ENCODE measurements around the gene LEF1. TPM values are rescaled to one million over a fixed set of nuclear protein-coding genes. Genes with fewer than 3 reads are reported as not detected.

LEF1 gene
- total and polyA plus RNA-seq, 9 of the 15 experiments (the other 6 are each of a cell fraction or from before 2014, with no cell fraction given): 15.1 to 81.1 (median 29.7) TPM

GRCh38 chr4:108007984-108008383 lies 160.7 kb downstream of the LEF1 start:
- POLR2A ChIA-PET: no interaction called here
- TF ChIP-seq TEAD2 (tag; IDR thresholded peaks at IDR 0.05): no peak
- no peak for TF ChIP-seq USF1 (CRISPR knock-in tag; IDR thresholded peaks at IDR 0.05)
- no peak for TF ChIP-seq BRF2 (IDR thresholded peaks at IDR 0.05; ENCODE audit: borderline replicate concordance, insufficient read depth, insufficient read length)
- TF ChIP-seq POLR2H (tag; IDR thresholded peaks at IDR 0.05; ENCODE audit: low read depth): no peak
- TF ChIP-seq RHOXF2B (CRISPR knock-in tag; conservative IDR thresholded peaks at IDR 0.05): no peak
- no peak for TF ChIP-seq TFAM (CRISPR knock-in tag; conservative IDR thresholded peaks at IDR 0.05)
- no peak for TF ChIP-seq KLF16 (IDR thresholded peaks at IDR 0.05)
- no peak for TF ChIP-seq KDM5B (IDR thresholded peaks at IDR 0.05; ENCODE audit: insufficient replicate concordance, low read depth, low read length)
- TF ChIP-seq BCLAF1 (IDR thresholded peaks at IDR 0.05; ENCODE audit: borderline replicate concordance in 1 of 2, control insufficient read depth in 1 of 2, low read depth in 2 of 2, low read length in 1 of 2): no peak
- no peak for TF ChIP-seq JUND (IDR thresholded peaks at IDR 0.05; ENCODE audit: borderline replicate concordance, low read depth, low read length)
- TF ChIP-seq JUND (tag; IDR thresholded peaks at IDR 0.05; ENCODE audit: borderline replicate concordance, low read depth, low read length): no peak
- no peak for TF ChIP-seq ZKSCAN8 (CRISPR knock-in tag; IDR thresholded peaks at IDR 0.05)
- FAIRE-seq (no peak), DNase-seq (ENCODE audit: extremely low read depth in 1 of 4, low spot score in 3 of 4) (no peak), ATAC-seq (no peak)
- Histone ChIP-seq H3K36me3 (ENCODE audit: control insufficient read depth, insufficient read depth, low read length) (peaks cover 13% of the 10 kb centered on the region; the same call in 2 of the 3 replicates), H3K79me2 (ENCODE audit: control insufficient read depth, insufficient read depth, low read length) (0 out of 3 replicates have a peak, but pooled peaks cover 5% of the 10 kb centered on the region), H3K9me3 (replicated peaks; ENCODE audit: control insufficient read depth, insufficient read depth, low read depth, low read length) (no peaks in the 10 kb centered on the region), H3K4me3 (no peak overlapping the region), H3K4me2 (ENCODE audit: insufficient read depth, low read length) (no peak overlapping the region), H3K9ac (ENCODE audit: insufficient read depth in 1 of 2, low read depth in 2 of 2, low read length in 2 of 2) (no peak overlapping the region), H3K27ac (ENCODE audit: extremely low read depth, low read depth, low read length) (no peak overlapping the region), H2AFZ (ENCODE audit: low read depth, low read length) (no peak overlapping the region), H3K27me3 (ENCODE audit: control insufficient read depth in 2 of 2, insufficient read depth in 2 of 2, low read length in 2 of 2) (no peaks in the 10 kb centered on the region), H3K4me1 (replicated peaks in 1 of 2; ENCODE audit: control insufficient read depth in 2 of 2, insufficient read depth in 2 of 2, low read length in 2 of 2) (peaks cover 3 to 7% of the 10 kb centered on the region in 2 experiments; a peak in 3 of 5 replicates), H3K9me1 (ENCODE audit: control insufficient read depth, insufficient read depth, low read length) (no peaks in the 10 kb centered on the region), H4K20me1 (replicated peaks; ENCODE audit: control insufficient read depth, insufficient read depth, low read length) (no peaks in the 10 kb centered on the region)
- intact Hi-C loops (cut with micrococcal nuclease): no loop called here
- WGBS (ENCODE audit: insufficient coverage, low coverage, missing lambda C conversion rate): 61% methylated on average over 7 of the region's 7 CpGs
- BruUV-seq (replicated peaks): no TSS peak
- CTCF ChIA-PET (ENCODE audit: low intra/inter-chr PET ratio): no interaction called here
- in situ Hi-C loops (cut with MboI): no loop called here

Data from K562 (cell line).